ENCODE results near the gene ARHGEF28. TPM values are rescaled to one million over a fixed set of nuclear protein-coding genes. Genes with fewer than 3 reads are reported as not detected.

Gene ARHGEF28
- total RNA-seq, 1 donor from 2014 or later = 0.93 TPM

DNA sequence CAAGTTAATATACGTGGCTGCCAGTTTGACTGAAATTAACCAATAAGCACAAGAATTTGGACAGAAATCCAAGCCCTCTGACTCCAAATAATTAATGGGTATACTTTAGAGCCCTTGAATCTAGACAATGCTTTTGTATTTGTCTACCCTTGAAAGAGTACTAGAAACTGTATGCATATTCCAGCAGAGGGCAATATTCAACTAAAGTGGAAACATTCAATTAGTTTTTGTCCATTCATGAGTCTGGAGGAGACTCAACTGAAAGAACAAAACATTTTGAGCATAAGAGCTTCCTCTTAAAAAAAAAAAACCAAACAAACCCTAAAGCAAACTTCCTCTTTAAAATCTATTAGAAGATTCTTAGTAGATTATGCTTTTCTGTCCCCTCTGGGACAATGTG is 157.8 kb downstream of the ARHGEF28 start:
- Mint-ChIP-seq H3K4me1 (peaks cover 12% of the 10 kb centered on the region), H3K27ac (ENCODE audit: unreplicated experiment) (peak overlapping the region; percentile 44), H3K4me3 (no peak overlapping the region), H3K36me3 (ENCODE audit: low read depth) (no peaks in the 10 kb centered on the region), H3K27me3 (ENCODE audit: low read depth) (peaks cover 2% of the 10 kb centered on the region), H3K9me3 (no peaks in the 10 kb centered on the region)
- TF ChIP-seq CTCF (conservative IDR thresholded peaks at IDR 0.05) = peak; percentile 50
- no peak for DNase-seq (ENCODE audit: low read depth, low spot score)

GRCh38 chr5:73786043-73786831 is 160.2 kb downstream of the ARHGEF28 start:
- no peak for DNase-seq (ENCODE audit: low read depth, low spot score)
- peak overlapping the region; percentile 31 for H3K27ac Mint-ChIP-seq (ENCODE audit: unreplicated experiment)
- H3K36me3 Mint-ChIP-seq (ENCODE audit: low read depth) = no peaks in the 10 kb centered on the region
- peaks cover 2% of the 10 kb centered on the region for H3K27me3 Mint-ChIP-seq (ENCODE audit: low read depth)
- TF ChIP-seq CTCF (conservative IDR thresholded peaks at IDR 0.05) = no peak
- H3K9me3 Mint-ChIP-seq = no peaks in the 10 kb centered on the region
- no peak overlapping the region for H3K4me3 Mint-ChIP-seq
- H3K4me1 Mint-ChIP-seq = peaks cover 12% of the 10 kb centered on the region

DNA sequence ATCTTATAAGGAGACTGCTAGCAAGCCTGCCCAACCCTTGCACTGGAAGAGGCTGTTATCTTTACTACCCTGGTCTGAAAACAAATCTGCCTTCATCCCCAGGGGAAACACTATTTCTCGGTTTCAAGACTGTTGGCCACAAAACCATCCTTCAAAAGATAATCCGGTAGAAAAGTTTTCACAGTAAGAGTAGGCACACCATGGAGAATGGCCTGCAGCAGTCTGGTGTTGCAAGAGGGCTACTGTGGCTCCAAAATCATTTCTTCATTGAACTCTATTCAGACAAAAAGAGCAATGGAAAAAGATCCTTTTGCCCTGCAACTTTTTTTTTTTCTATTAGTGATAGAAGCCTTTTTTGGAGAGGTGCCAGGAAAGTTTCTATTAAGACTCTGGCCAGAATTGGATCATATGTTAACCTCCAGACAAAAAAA is 163.9 kb downstream of the ARHGEF28 start:
- H3K36me3 Mint-ChIP-seq (ENCODE audit: low read depth) = no peaks in the 10 kb centered on the region
- peaks cover 2% of the 10 kb centered on the region for H3K27me3 Mint-ChIP-seq (ENCODE audit: low read depth)
- no peak overlapping the region for H3K27ac Mint-ChIP-seq (ENCODE audit: unreplicated experiment)
- H3K9me3 Mint-ChIP-seq = no peaks in the 10 kb centered on the region
- TF ChIP-seq CTCF (conservative IDR thresholded peaks at IDR 0.05) = no peak
- no peak for DNase-seq (ENCODE audit: low read depth, low spot score)
- H3K4me1 Mint-ChIP-seq = no peaks in the 10 kb centered on the region
- H3K4me3 Mint-ChIP-seq = no peak overlapping the region

- H3K9me3 Mint-ChIP-seq = no peaks in the 10 kb centered on the region
- no peak for TF ChIP-seq CTCF (conservative IDR thresholded peaks at IDR 0.05)
- H3K27ac Mint-ChIP-seq (ENCODE audit: unreplicated experiment) = no peak overlapping the region
- no peak overlapping the region for H3K4me3 Mint-ChIP-seq
- peaks cover 2% of the 10 kb centered on the region for H3K27me3 Mint-ChIP-seq (ENCODE audit: low read depth)
- H3K4me1 Mint-ChIP-seq = no peaks in the 10 kb centered on the region
- DNase-seq (ENCODE audit: low read depth, low spot score) = no peak
- H3K36me3 Mint-ChIP-seq (ENCODE audit: low read depth) = no peaks in the 10 kb centered on the region
These were observed 165.4 kb downstream of the ARHGEF28 start for GRCh38 chr5:73791389-73791788.

- H3K27me3 Mint-ChIP-seq (ENCODE audit: low read depth) = no peaks in the 10 kb centered on the region
- no peaks in the 10 kb centered on the region for H3K9me3 Mint-ChIP-seq
- no peaks in the 10 kb centered on the region for H3K36me3 Mint-ChIP-seq (ENCODE audit: low read depth)
- no peaks in the 10 kb centered on the region for H3K4me1 Mint-ChIP-seq
- TF ChIP-seq CTCF (conservative IDR thresholded peaks at IDR 0.05) = peak; percentile 95
- no peak overlapping the region for H3K4me3 Mint-ChIP-seq
- DNase-seq (ENCODE audit: low read depth, low spot score) = peak; percentile 73
- no peak overlapping the region for H3K27ac Mint-ChIP-seq (ENCODE audit: unreplicated experiment)
These were observed 166.8 kb downstream of the ARHGEF28 start for GRCh38 chr5:73792687-73793320.

Measured in neural crest cell (in vitro differentiated cells).